ENCODE measurements around the gene ARL6IP5.

- TF ChIP-seq POLR2A (IDR thresholded peaks at IDR 0.05) (no peak), CTCF (IDR thresholded peaks at IDR 0.05) (no peak)
Measured at GRCh38 chr3:69142090-69142489, 57.4 kb downstream of the ARL6IP5 start.
